Hypothalamus (tissue), 51 donors: Measurements from ENCODE around the gene CDH5.
"Not testable (repeated sequence)": the region's sequence is repeated elsewhere in the genome, so short reads cannot be mapped to it uniquely, and the experiment has no call there.

ENCODE experiments used
- DNase-seq, 51 donors: peaks; one replicate each; lab custom pipeline; 2025; lab: John Stamatoyannopoulos, UW

CDH5 gene, protein sequence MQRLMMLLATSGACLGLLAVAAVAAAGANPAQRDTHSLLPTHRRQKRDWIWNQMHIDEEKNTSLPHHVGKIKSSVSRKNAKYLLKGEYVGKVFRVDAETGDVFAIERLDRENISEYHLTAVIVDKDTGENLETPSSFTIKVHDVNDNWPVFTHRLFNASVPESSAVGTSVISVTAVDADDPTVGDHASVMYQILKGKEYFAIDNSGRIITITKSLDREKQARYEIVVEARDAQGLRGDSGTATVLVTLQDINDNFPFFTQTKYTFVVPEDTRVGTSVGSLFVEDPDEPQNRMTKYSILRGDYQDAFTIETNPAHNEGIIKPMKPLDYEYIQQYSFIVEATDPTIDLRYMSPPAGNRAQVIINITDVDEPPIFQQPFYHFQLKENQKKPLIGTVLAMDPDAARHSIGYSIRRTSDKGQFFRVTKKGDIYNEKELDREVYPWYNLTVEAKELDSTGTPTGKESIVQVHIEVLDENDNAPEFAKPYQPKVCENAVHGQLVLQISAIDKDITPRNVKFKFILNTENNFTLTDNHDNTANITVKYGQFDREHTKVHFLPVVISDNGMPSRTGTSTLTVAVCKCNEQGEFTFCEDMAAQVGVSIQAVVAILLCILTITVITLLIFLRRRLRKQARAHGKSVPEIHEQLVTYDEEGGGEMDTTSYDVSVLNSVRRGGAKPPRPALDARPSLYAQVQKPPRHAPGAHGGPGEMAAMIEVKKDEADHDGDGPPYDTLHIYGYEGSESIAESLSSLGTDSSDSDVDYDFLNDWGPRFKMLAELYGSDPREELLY

DNA sequence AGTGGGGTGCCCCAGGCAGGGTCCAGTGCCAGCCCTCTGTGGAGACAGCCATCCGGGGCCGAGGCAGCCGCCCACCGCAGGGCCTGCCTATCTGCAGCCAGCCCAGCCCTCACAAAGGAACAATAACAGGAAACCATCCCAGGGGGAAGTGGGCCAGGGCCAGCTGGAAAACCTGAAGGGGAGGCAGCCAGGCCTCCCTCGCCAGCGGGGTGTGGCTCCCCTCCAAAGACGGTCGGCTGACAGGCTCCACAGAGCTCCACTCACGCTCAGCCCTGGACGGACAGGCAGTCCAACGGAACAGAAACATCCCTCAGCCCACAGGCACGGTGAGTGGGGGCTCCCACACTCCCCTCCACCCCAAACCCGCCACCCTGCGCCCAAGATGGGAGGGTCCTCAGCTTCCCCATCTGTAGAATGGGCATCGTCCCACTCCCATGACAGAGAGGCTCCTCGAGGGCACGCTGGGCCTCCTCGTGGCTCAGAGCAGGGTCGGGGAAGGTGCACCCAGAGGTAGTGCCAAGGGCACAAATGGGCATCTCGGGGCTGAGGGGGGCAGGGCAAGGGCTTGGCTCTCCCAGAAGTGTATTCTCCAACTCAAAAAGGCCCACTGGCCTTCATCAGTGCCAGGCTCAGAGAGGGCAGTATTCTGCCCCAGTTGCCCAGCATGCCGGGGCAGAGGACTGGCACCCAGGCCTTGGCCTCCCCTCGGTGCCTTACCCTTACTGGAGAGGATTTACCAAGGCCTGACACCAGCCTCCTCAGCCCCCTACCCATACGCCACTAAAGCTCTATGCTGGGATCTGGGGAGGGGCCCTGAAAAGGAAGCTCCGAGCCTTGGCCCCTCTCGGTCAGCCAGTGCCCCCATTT, at the start of gene CDH5:
CDH5 (plus strand) TSS at position 259 of the 867 bp plus-strand sequence. CDS start 12,647 bp downstream, outside the sequence.
- no peak for DNase-seq

DNA sequence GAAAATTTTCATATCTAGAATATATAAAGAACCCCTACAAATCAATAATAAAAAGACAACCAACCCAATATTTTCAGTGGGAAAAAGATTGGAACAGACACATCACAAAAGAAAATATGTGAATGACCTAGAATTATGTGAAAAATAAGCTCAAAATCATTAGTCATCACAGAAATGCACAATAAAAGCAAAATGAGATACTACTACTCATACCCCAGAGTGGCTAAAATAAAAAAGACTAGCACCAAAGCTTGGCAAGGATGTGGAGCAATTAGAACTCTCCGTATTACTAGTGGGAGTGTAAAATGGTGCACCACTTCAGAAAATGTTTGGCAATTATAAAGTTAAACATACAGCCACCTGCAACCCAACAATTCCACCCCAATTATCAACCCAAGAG, 48.0 kb upstream of the CDH5 start:
- DNase-seq: no peak

DNA sequence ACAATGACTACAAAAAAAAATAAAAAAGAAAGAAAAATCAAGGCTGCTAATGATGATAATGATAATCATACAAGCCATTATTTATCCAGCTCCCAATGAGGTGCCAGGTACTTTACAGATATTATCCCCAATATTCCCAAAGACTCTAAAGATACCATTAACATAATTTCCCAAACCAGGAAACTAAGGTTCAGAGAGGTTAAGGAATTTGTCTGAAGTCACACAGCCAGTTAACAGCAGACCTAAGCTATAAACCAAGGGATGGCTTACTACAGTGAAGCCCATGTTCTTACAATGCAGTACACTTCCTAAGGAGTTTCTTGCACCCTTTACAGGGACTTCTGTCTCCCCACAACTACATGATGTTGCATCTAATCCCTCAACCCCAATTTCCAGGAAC, 45.7 kb upstream of the CDH5 start:
- DNase-seq: no peak

DNA sequence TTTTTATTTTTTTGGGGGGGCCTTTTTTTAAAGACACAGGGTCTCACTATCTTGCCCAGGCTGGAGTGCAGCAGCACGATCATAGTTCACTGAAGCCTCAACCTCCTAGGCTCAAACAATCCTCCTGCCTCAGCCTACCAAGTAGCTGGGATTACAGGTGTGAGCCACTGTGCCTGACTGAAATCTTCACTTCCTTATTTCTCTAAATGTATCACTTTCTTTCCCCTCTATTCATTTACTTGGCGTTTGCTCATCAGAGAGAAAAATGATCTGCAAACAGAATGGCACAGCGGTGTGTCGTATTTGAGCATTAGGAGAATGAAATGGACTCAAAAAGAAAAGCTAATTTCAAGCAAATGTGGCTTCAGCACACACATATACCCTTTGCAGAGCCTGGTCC, 44.3 kb upstream of the CDH5 start:
- DNase-seq: no peak

DNA sequence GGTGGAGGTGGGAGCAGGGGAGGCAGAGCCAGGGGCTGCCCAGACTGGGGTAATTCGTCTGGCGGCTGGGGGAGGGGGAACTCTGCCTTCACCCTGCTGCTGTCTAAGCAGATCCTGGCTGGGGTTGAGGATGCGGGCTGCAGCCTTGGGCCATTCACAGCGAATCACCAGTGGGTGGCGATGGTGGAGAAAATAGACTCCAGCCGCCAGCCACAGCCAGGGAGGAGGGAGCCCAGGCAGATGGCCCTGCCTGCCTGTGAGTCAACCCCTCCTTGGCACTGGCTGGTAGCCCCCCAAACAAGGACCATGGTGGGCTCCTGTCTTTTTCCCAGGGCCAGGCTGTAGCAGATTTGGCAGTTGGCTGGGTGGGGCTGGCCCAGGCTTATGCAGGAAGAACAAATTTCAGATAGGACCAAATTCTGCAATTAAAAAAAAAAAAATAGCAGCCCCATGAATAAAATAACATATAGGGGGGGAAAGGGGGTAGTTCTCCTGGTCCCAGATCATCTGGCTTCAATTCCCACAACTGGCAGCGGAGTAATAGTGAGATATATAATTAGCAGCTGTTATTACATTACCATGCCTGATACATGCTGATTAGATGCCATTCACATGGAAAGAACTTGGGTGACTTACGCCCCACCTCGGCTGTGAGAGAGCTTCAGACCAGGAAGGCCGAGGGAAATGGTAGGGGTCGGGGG, 41.5 kb upstream of the CDH5 start:
- DNase-seq: peak in 34 of 51 donors; percentile 5 to 78 (median 42)

DNA sequence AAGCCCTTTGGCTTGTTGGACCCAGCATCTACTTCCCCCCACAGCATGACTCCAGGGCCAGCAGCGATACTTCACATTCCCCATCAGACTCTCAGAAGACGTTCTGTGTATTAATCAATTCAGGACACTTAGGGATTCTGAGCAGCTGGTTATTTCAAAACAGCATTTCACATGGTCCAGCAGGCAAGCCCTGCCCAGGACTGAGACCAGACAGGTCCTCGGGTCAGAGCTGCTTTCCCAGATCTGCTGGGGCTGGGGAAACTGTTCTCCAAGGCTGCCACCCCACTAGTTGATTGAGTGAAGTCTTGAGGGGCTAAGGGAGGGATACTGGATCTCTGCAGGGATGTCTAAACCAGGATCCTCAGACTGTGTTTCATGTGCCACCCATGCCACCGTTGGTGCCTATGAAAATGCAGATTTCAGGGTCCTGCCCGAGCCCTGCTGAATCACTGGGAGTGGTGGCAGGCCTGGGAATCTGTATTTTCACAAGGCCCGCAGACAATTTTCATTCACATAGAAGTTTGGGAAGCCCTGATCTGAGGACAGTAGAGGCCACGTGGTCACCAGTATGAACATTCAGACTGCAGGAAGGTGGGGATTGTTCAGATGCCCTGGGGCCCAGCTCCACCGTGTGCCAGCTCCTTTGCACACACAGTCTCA, 40.6 kb upstream of the CDH5 start:
- peak in 1 of 51 donors; percentile 16 for DNase-seq

DNA sequence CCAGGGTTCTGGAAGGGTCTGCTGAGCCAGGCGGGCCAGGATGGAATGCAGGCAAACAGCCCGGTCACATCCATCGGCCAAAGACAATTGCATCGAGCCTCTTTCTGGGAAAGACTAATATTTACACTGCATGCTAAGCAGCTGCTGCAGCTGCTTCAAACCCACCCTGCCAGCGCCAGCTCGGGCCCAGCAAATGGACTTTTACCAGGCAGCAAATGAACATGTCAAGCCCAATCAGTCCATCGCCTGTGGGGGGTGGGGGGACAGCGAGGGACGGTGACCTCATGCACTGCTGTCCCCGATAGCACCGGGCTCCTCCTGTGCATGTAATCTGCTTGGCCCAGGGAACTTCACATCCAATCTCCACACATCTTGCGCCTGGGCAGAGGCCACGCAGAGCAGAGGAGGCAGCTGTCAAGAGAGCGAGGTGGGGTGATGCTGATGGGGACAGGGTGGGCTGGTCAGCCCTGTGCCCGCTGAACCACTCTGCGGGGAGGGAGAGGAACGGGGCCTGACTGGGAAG, 39.4 kb upstream of the CDH5 start:
- DNase-seq: peak in 41 of 51 donors; percentile 10 to 69 (median 33)

DNA sequence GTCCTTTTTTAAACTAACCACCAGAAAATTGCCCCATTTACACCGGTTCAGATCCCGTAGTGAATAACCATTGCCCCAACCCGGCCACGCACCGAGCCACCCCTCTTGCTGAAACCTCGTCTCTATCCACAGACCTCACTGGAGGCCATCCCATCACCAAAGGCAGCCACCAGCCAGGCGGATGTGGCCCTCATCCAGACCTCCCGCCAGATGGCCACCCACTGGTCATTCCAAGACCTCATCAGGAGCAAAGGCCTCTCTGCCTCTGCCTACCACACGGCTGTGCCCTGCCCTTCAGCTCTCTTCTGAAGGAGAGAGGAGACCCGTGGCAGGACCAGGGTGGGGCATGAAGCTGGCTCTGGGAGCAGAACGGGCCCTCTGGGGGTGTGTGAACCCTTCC, 38.2 kb upstream of the CDH5 start:
- DNase-seq: peak in 8 of 51 donors; percentile 8 to 37 (median 18)

DNA sequence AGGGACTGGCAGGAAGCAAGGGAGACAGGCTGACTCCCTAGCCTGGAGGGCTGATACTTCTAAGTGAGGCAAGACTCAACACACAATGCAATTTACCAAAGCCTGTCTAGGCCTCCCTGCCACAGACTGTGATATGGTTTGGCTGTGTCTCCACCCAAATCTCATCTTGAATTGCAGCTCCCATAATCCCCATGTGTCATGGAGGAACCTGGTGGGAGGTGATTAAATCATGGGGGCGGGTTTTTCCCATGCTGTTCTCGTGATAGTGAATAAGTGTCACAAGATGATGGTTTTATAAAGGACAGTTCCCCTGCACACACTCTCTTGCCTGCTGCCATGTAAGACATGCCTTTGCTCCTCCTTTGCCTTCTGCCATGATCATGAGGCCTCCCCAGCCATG, 35.0 kb upstream of the CDH5 start:
- not testable (repeated sequence) for DNase-seq

DNA sequence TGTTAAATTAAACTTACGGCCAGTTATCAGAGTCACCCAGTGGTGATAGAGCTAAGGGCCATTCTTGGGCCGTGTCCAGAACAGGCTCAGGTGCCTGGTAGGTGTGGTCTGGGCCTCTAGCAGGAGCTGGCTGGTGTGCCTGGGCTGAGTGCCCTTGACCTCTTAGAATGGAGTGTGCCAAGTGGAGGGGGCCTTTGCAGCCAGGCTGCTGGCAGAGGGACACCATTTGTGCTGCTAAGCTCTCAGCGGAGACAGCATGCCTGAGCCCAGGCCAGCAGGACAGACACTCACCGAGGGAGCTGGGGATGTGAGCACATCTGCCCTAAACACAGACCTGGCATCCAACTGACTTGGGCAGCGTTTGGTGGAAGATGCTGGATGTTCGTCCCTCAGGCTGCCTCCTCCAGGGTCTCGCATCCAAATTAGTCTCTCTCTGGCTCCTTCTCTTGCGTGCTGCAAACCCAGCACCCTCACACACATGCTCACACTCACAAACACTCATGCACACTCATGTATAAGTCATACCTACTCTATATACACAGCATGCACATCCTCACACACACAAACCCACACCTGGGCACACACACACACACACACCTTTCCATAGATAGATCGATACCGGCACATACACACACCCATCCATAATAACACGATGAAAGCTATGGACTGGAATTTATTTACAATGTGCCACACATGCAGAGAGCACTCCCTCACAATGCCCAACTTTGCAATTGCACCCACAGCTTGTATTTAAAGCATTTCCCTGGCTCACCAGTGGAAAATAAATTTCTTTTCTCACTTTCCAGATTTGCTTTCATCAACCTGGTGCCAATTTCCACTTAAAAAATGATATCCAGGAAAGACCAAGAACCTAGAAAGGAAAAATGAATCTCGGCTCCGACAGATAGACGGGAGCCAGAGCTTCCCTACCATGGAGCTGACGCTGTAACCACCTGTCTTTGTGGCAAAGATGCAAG, 33.6 kb upstream of the CDH5 start:
- peak in 3 of 51 donors; percentile 13 to 41 (median 14) for DNase-seq

DNA sequence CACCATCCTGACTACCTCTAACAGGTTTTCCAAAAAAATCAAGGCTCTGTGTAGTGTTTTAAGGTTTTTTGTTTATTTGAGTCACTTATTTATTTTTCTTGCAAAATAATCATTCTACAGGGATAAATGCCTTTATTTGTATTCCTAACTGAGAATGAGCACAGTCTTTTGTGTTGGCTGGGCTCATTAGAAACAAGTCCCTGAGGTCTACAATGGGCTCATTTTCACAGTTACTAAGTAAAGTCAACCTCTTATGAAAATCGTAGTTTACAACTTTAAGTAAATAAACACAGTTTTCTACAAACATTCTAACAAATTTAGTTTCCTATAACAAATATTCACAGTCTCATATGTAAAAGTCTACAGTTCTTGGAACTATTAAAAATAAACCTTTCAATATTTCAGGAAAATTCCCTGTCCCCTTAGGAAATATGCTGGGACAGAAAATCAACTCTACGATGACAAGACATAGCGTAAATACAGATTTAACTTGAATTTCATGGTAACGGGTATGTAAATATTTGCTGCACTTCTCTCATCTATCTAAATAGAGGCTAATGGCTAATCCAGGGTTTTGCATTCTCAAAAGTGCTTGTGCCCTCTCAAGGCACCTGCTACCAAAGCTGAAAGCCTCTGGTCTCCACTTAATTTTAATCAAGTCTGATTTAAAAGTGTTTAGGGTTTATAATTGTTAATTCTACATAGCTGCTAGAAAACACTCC, 31.5 kb upstream of the CDH5 start:
- peak in 1 of 51 donors; percentile 35 for DNase-seq

DNA sequence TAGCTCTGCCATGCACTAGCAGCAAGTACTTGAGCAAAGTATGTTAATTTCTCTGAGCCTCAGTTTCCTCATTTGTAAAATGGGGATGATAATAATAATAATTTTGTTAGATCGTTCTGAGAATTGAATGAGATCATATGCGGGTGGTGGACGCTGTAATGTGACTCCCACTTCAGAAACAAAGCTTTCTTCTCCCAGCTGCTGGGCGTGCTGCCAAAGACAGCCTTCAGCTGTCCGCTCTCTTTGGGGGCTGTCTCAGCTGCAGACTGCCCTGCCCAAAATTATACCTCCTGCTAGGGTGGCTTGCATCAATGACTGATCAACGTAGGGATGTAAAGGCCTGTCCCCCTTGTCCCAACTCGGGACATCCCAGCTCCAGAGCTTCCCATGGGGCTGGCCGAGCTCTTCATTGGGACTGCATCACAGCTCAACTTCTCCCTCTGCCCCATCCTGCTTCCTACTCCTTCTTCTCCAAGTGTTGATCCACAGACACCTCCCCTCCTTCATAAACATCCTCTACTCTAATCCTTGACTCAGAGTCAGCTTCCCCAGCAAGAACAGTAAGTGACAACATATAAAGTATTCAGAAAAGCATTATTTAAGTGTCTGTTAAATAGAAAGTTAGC, 30.7 kb upstream of the CDH5 start:
- peak in 42 of 51 donors; percentile 4 to 83 (median 50) for DNase-seq

DNA sequence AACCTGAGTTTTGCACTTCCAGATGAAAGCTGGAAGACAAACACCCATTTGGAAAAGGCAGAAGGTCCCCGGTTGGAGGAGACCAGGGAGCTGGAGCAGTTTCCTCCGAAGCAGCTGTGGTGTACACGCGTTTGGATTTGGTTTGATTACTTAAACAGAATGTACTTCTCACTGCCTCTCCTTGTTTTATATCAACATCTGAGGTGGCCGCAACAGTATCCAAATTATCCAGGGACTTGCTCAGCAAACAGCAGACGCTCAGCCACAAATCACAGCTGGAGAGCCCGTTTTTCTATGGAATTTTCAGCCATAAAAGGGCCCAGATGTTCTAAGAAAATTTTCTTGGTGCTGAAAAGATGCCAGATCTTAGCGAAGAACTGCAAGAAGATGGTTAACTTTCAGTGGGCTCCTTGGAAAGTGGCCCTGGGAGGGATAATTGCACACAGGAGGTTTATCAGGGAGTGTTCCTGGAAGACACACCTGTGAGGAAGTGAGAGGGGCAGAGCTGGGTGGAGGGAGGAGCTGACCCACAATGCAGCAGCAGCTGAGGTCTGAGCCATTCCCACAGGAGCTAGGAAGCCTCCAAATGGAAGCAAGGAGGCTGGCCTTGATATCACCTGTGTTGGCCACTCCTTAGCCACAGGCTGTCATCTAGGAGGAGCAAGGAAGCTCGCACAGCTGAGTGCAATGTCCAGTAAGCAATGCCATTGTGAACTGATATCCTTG, 28.9 kb upstream of the CDH5 start:
- no peak for DNase-seq

DNA sequence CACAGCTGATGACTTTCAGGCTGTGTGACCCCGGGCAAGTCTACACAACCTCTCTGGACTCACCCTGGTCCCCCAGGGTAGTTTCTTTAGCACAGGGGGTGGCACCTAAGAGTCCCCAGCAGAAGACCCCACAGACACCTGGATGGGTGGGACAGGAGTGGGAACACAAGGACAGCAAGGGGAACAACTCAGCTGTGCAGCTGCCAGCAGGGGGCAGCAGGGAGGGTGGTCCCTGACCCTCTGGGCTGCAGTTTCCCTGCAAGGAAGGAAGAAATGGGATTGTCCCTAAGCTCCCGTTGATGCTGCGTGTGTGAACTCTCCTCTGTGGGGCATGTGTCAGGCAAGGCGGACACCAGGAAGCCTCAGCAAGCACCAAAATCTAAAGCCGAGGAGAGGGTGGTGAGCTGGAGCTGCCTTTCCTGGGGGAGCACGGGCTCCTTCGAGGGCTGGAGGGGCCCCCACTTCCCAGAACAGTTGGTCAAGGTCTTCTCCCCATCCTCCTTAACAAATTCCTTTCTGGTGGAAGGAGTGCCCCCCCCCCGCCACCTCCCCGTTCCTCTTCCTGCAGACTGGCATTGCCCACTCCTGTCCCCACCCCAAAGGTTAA, 24.1 kb upstream of the CDH5 start:
- peak in 8 of 51 donors; percentile 6 to 27 (median 10) for DNase-seq

DNA sequence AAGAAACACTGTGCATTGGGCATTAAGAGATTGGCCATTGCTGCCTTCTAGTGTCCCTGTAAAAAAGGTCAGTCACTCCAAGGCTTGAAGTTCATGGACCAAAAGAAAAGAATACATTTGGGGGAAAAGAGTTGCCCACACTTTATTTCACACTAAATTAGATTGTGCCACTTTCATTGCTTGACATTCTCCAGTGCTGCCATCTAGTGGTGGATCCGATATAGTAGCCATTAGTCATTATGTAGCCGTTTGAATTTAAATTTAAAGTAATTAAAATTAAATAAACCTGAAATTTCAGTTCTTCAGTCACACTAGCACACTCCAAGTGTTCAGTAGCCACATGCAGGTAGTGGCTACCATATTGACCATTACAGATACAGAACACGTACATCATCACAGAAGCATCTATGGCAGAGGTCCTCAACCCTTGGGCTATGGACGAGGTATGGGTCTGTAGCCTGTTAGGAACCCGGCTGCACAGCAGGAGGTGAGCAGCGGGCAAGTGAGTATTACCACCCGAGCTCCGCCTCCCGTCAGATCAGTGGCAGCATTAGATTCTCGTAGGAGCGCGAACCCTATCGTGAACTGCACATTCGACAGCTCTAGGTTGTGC, 21.9 kb upstream of the CDH5 start:
- peak in 16 of 51 donors; percentile 8 to 64 (median 20) for DNase-seq
